Osteocyte (in vitro differentiated cells): Measurements from ENCODE around the gene GRID1. TPM values are rescaled to one million over a fixed set of nuclear protein-coding genes. Genes with fewer than 3 reads are reported as not detected.

Experiments
- DNase-seq: peaks from one replicate; pipeline ENCODE4 v3.0.0; 2021; ENCODE audit warnings: mixed read lengths; ENCODE audit not compliant: unreplicated experiment; ENCODE audit errors: extremely low spot score
- H3K27ac Mint-ChIP-seq: one replicate; pipeline ENCODE4 v1.8.0; 2021; ENCODE audit warnings: mild to moderate bottlenecking, mixed read lengths; ENCODE audit not compliant: unreplicated experiment
- H3K27me3 Mint-ChIP-seq: one replicate; pipeline ENCODE4 v1.8.0; 2021; ENCODE audit warnings: mixed read lengths; ENCODE audit not compliant: unreplicated experiment
- H3K36me3 Mint-ChIP-seq: one replicate; pipeline ENCODE4 v1.8.0; 2021; ENCODE audit warnings: mixed read lengths; ENCODE audit not compliant: unreplicated experiment
- H3K4me1 Mint-ChIP-seq: one replicate; pipeline ENCODE4 v1.8.0; 2021; ENCODE audit warnings: mixed read lengths; ENCODE audit not compliant: unreplicated experiment
- H3K4me3 Mint-ChIP-seq: one replicate; pipeline ENCODE4 v1.8.0; 2021; ENCODE audit warnings: mild to moderate bottlenecking, moderate library complexity, mixed read lengths; ENCODE audit not compliant: unreplicated experiment
- H3K9me3 Mint-ChIP-seq: one replicate; pipeline ENCODE4 v1.8.0; 2021; ENCODE audit warnings: mixed read lengths; ENCODE audit not compliant: unreplicated experiment
- CTCF ChIP-seq: fragments of 200-600 bp; sonication (generic); IDR thresholded peaks from 2 replicates; pipeline ENCODE4 v1.5.0; 2021; ENCODE audit warnings: antibody characterized with exemption, mild to moderate bottlenecking, moderate library complexity
- total RNA-seq: library from RNA; stranded (reverse); gene quantifications from 2 replicates; pipeline ENCODE4 v1.2.1, GENCODE V29; 2021

The GRID1 gene
- total RNA-seq, 1 donor from 2014 or later = 0.11 TPM

DNA sequence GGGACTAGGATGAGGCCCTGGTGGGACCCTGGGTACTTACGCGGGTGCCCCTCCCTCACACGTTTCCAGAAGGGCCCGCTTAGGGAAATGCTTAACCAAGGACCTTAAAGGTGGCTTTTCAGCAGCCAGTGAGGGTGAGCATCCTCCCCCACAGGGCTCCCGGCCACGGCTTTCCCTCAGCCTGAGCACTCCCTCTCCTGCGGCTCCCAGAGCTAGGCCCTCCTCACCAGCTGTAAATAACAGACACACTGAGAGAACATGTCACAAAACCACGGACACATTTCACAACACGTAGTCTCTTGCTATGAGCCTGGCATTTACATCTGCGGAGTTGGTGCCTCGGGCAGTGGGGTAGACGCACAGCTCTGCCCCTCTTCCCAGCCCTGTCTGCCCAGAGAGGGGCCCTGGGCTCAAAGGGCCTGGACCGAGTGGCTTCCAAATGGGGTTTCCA lies 25.2 kb downstream of the GRID1 start:
- Mint-ChIP-seq H3K27me3 (no peaks in the 10 kb centered on the region), H3K9me3 (no peaks in the 10 kb centered on the region), H3K4me3 (no peak overlapping the region), H3K27ac (no peak overlapping the region), H3K4me1 (peaks cover 6% of the 10 kb centered on the region), H3K36me3 (no peaks in the 10 kb centered on the region)
- no peak for TF ChIP-seq CTCF
- DNase-seq = no peak

GRCh38 chr10:86340991-86341260 lies 25.7 kb downstream of the GRID1 start:
- no peaks in the 10 kb centered on the region for H3K27me3 Mint-ChIP-seq
- no peak for DNase-seq
- no peak for TF ChIP-seq CTCF
- no peak overlapping the region for H3K4me3 Mint-ChIP-seq
- H3K36me3 Mint-ChIP-seq = no peaks in the 10 kb centered on the region
- H3K27ac Mint-ChIP-seq = no peak overlapping the region
- peaks cover 3% of the 10 kb centered on the region for H3K4me1 Mint-ChIP-seq
- H3K9me3 Mint-ChIP-seq = no peaks in the 10 kb centered on the region

DNA sequence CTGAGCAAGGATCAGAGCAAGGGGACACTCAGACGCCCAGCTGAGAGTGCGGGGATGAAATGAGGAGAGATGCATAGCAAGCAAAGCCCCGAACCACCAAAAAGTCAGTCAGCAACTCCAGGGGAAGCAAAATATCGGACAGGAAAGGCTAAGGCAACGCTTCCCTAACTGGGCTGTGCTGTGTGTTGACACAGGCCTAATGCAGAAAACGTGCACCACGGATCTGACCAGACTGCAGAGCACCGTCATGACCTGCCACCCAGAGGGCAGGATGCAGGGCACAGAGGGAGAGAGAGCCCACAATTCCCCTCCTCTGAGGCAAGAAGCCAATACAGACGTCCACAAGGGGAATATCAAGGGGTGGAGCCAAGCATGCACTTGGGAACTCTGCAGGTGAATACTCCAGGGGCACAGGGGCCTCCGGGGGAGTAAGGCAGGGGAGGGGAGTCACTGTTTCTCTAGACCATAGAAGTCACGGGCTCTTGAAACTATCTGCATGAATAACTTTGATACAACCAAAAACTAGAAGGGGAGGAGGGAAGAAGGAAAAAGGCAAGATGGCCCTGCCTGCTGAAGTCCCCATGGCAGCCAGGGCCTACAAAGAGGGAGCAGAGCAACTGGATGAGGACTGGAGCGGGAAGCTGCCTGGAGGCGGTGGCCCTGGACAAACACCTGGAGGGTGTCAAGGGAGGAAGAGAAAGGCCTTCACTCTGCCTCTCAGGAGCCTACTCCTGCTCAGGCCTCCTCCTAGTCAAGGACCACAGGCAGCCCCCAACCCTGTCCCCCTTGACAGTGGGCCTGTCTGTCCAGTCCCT lies 26.2 kb downstream of the GRID1 start:
- DNase-seq = no peak
- TF ChIP-seq CTCF = no peak
- H3K36me3 Mint-ChIP-seq = no peaks in the 10 kb centered on the region
- no peak overlapping the region for H3K27ac Mint-ChIP-seq
- no peaks in the 10 kb centered on the region for H3K9me3 Mint-ChIP-seq
- H3K27me3 Mint-ChIP-seq = no peaks in the 10 kb centered on the region
- H3K4me1 Mint-ChIP-seq = no peaks in the 10 kb centered on the region
- no peak overlapping the region for H3K4me3 Mint-ChIP-seq

GRCh38 chr10:86339226-86339865 lies 27.2 kb downstream of the GRID1 start:
- H3K27ac Mint-ChIP-seq = no peak overlapping the region
- H3K27me3 Mint-ChIP-seq = peaks cover 2% of the 10 kb centered on the region
- no peak for TF ChIP-seq CTCF
- DNase-seq = no peak
- H3K36me3 Mint-ChIP-seq = no peaks in the 10 kb centered on the region
- H3K4me3 Mint-ChIP-seq = no peak overlapping the region
- no peaks in the 10 kb centered on the region for H3K9me3 Mint-ChIP-seq
- H3K4me1 Mint-ChIP-seq = no peaks in the 10 kb centered on the region

- DNase-seq = no peak
- no peak for TF ChIP-seq CTCF
- H3K9me3 Mint-ChIP-seq = no peaks in the 10 kb centered on the region
- no peak overlapping the region for H3K4me3 Mint-ChIP-seq
- no peaks in the 10 kb centered on the region for H3K36me3 Mint-ChIP-seq
- H3K27ac Mint-ChIP-seq = no peak overlapping the region
- peaks cover 2% of the 10 kb centered on the region for H3K27me3 Mint-ChIP-seq
- H3K4me1 Mint-ChIP-seq = no peaks in the 10 kb centered on the region
Observed at GRCh38 chr10:86337121-86337601, 29.4 kb downstream of the GRID1 start.
